Measurements from ENCODE around the gene TIMM50. TPM values are rescaled to one million over a fixed set of nuclear protein-coding genes. Genes with fewer than 3 reads are reported as not detected.

Gene TIMM50
- total and polyA plus RNA-seq, 2 of the 13 experiments (the other 11 are each of a cell fraction or from before 2014, with no cell fraction given), result 91.1 to 92.5 TPM

DNA sequence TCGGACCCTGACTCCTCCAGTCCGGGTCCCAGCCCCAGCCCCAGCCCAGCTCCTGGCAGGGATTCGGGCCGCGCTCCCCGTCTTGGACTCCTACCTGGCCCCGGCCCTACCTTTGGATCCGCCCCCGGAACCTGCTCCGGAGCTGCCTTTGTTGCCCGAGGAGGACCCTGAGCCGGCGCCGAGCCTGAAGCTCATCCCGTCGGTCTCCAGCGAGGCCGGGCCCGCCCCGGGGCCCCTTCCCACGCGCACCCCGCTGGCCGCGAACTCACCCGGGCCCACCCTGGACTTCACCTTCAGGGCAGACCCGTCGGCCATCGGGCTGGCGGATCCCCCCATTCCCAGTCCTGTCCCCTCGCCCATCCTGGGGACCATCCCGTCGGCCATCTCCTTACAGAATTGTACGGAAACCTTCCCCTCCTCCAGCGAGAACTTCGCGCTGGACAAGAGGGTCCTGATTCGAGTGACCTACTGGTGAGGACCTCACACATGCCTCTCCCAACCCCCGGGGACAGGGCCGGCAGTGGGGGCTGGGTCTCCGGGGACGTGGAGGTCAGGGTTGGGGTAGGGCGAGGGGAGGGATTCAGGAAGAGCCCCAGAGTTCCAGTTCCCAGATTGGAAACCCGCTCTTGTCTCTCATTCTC lies 35.0 kb downstream of the TIMM50 start (continued):
- TF ChIP-seq, protein P1, sequence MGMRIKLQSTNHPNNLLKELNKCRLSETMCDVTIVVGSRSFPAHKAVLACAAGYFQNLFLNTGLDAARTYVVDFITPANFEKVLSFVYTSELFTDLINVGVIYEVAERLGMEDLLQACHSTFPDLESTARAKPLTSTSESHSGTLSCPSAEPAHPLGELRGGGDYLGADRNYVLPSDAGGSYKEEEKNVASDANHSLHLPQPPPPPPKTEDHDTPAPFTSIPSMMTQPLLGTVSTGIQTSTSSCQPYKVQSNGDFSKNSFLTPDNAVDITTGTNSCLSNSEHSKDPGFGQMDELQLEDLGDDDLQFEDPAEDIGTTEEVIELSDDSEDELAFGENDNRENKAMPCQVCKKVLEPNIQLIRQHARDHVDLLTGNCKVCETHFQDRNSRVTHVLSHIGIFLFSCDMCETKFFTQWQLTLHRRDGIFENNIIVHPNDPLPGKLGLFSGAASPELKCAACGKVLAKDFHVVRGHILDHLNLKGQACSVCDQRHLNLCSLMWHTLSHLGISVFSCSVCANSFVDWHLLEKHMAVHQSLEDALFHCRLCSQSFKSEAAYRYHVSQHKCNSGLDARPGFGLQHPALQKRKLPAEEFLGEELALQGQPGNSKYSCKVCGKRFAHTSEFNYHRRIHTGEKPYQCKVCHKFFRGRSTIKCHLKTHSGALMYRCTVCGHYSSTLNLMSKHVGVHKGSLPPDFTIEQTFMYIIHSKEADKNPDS (CRISPR knock-in tag; IDR thresholded peaks at IDR 0.05), result no peak
- TF ChIP-seq, protein P2, sequence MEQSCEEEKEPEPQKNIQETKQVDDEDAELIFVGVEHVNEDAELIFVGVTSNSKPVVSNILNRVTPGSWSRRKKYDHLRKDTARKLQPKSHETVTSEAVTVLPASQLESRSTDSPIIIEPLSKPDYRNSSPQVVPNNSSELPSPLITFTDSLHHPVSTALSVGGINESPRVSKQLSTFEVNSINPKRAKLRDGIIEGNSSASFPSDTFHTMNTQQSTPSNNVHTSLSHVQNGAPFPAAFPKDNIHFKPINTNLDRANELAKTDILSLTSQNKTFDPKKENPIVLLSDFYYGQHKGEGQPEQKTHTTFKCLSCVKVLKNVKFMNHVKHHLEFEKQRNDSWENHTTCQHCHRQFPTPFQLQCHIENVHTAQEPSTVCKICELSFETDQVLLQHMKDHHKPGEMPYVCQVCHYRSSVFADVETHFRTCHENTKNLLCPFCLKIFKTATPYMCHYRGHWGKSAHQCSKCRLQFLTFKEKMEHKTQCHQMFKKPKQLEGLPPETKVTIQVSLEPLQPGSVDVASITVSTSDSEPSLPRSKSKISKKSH (CRISPR knock-in tag; IDR thresholded peaks at IDR 0.05; ENCODE audit: borderline replicate concordance), result 0 out of 2 replicates have a peak, but pooled peaks have one; percentile 1
- no peak; the same call in 1 of the 2 replicates for TF ChIP-seq PHF20 (CRISPR knock-in tag; IDR thresholded peaks at IDR 0.05)
- no peak for TF ChIP-seq DNMT3B (CRISPR knock-in tag; conservative IDR thresholded peaks at IDR 0.05)
- TF ChIP-seq HNRNPLL (IDR thresholded peaks at IDR 0.05; ENCODE audit: low read depth, low read length, poor library complexity, severe bottlenecking), result peak; percentile 19
- TF ChIP-seq CAMTA2 (CRISPR knock-in tag; IDR thresholded peaks at IDR 0.05; ENCODE audit: borderline replicate concordance), result peak; percentile 50; the same call in 1 of the 2 replicates
- TF ChIP-seq, protein P3, sequence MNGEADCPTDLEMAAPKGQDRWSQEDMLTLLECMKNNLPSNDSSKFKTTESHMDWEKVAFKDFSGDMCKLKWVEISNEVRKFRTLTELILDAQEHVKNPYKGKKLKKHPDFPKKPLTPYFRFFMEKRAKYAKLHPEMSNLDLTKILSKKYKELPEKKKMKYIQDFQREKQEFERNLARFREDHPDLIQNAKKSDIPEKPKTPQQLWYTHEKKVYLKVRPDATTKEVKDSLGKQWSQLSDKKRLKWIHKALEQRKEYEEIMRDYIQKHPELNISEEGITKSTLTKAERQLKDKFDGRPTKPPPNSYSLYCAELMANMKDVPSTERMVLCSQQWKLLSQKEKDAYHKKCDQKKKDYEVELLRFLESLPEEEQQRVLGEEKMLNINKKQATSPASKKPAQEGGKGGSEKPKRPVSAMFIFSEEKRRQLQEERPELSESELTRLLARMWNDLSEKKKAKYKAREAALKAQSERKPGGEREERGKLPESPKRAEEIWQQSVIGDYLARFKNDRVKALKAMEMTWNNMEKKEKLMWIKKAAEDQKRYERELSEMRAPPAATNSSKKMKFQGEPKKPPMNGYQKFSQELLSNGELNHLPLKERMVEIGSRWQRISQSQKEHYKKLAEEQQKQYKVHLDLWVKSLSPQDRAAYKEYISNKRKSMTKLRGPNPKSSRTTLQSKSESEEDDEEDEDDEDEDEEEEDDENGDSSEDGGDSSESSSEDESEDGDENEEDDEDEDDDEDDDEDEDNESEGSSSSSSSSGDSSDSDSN (CRISPR knock-in tag; IDR thresholded peaks at IDR 0.05), result peak; percentile 30
- TF ChIP-seq ELF1 (CRISPR knock-in tag; IDR thresholded peaks at IDR 0.05), result no peak
- TF ChIP-seq, protein P4, sequence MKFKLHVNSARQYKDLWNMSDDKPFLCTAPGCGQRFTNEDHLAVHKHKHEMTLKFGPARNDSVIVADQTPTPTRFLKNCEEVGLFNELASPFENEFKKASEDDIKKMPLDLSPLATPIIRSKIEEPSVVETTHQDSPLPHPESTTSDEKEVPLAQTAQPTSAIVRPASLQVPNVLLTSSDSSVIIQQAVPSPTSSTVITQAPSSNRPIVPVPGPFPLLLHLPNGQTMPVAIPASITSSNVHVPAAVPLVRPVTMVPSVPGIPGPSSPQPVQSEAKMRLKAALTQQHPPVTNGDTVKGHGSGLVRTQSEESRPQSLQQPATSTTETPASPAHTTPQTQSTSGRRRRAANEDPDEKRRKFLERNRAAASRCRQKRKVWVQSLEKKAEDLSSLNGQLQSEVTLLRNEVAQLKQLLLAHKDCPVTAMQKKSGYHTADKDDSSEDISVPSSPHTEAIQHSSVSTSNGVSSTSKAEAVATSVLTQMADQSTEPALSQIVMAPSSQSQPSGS (CRISPR knock-in tag; IDR thresholded peaks at IDR 0.05), result no peak
- TF ChIP-seq, protein P5, sequence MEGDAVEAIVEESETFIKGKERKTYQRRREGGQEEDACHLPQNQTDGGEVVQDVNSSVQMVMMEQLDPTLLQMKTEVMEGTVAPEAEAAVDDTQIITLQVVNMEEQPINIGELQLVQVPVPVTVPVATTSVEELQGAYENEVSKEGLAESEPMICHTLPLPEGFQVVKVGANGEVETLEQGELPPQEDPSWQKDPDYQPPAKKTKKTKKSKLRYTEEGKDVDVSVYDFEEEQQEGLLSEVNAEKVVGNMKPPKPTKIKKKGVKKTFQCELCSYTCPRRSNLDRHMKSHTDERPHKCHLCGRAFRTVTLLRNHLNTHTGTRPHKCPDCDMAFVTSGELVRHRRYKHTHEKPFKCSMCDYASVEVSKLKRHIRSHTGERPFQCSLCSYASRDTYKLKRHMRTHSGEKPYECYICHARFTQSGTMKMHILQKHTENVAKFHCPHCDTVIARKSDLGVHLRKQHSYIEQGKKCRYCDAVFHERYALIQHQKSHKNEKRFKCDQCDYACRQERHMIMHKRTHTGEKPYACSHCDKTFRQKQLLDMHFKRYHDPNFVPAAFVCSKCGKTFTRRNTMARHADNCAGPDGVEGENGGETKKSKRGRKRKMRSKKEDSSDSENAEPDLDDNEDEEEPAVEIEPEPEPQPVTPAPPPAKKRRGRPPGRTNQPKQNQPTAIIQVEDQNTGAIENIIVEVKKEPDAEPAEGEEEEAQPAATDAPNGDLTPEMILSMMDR (CRISPR knock-in tag; IDR thresholded peaks at IDR 0.05), result no peak
- TF ChIP-seq, protein P6, sequence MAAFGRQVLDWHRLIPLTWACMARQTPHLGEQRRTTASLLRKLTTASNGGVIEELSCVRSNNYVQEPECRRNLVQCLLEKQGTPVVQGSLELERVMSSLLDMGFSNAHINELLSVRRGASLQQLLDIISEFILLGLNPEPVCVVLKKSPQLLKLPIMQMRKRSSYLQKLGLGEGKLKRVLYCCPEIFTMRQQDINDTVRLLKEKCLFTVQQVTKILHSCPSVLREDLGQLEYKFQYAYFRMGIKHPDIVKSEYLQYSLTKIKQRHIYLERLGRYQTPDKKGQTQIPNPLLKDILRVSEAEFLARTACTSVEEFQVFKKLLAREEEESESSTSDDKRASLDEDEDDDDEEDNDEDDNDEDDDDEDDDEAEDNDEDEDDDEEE (CRISPR knock-in tag; IDR thresholded peaks at IDR 0.05), result no peak

Data from HepG2 (cell line).